GM19023 (cell line): ENCODE measurements around the gene ADAMTS15.

Source experiments
- ATAC-seq: cut with Tn5 transposase; IDR thresholded peaks from one replicate; pipeline ENCODE4 v1.9.1; 2021; ENCODE audit warnings: mild to moderate bottlenecking, moderate library complexity; ENCODE audit not compliant: unreplicated experiment

The ADAMTS15 gene, protein sequence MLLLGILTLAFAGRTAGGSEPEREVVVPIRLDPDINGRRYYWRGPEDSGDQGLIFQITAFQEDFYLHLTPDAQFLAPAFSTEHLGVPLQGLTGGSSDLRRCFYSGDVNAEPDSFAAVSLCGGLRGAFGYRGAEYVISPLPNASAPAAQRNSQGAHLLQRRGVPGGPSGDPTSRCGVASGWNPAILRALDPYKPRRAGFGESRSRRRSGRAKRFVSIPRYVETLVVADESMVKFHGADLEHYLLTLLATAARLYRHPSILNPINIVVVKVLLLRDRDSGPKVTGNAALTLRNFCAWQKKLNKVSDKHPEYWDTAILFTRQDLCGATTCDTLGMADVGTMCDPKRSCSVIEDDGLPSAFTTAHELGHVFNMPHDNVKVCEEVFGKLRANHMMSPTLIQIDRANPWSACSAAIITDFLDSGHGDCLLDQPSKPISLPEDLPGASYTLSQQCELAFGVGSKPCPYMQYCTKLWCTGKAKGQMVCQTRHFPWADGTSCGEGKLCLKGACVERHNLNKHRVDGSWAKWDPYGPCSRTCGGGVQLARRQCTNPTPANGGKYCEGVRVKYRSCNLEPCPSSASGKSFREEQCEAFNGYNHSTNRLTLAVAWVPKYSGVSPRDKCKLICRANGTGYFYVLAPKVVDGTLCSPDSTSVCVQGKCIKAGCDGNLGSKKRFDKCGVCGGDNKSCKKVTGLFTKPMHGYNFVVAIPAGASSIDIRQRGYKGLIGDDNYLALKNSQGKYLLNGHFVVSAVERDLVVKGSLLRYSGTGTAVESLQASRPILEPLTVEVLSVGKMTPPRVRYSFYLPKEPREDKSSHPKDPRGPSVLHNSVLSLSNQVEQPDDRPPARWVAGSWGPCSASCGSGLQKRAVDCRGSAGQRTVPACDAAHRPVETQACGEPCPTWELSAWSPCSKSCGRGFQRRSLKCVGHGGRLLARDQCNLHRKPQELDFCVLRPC

DNA sequence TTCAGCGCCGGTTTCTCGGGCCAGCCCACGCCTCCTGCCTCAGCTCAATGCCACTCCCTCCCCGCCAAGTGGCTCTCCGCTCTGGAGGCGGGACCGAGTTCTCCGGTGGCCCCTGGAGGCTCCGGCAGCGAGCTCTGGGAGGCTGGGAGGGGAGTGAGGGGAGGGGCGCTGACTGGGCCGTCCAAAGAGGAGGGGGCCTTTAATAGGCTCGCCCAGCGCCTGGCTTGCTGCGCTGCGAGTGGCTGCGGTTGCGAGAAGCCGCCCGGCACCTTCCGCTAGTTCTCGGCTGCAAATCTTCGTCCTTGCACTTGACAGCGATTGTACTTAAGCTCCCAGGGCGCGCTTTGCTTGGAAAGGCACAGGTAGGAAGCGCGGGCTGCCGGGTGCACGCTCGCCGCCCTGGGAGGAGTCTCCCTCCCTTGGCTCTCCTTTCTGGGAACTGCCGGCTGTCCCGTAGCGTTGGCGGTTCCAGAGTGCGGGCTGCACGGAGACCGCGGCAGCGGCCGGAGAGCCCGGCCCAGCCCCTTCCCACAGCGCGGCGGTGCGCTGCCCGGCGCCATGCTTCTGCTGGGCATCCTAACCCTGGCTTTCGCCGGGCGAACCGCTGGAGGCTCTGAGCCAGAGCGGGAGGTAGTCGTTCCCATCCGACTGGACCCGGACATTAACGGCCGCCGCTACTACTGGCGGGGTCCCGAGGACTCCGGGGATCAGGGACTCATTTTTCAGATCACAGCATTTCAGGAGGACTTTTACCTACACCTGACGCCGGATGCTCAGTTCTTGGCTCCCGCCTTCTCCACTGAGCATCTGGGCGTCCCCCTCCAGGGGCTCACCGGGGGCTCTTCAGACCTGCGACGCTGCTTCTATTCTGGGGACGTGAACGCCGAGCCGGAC lies at the start of gene ADAMTS15:
ADAMTS15 (plus strand) TSS at position 230 of the 894 bp plus-strand sequence; CDS start at position 559, 329 bp downstream.
- peak; percentile 65 for ATAC-seq

DNA sequence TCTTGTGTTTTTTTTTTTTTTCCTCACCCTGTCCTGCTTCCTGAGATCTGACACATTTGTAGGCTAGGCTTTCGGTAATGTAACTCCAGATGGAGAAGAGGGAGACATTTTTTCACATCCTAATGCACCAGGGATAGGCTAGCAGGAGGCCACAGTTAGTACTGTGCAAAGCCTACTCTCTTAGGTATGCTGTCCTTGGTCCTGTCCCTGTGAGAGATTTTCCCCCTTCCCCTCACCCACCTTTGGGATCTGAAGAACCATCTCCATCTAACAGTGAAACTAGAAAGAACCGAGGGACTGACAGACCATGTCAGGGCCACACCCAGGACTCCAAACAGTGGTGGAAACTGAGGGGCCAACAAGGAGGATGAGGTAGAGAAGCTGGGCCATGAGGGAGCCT lies 49.2 kb upstream of the ADAMTS15 start:
- no peak for ATAC-seq

DNA sequence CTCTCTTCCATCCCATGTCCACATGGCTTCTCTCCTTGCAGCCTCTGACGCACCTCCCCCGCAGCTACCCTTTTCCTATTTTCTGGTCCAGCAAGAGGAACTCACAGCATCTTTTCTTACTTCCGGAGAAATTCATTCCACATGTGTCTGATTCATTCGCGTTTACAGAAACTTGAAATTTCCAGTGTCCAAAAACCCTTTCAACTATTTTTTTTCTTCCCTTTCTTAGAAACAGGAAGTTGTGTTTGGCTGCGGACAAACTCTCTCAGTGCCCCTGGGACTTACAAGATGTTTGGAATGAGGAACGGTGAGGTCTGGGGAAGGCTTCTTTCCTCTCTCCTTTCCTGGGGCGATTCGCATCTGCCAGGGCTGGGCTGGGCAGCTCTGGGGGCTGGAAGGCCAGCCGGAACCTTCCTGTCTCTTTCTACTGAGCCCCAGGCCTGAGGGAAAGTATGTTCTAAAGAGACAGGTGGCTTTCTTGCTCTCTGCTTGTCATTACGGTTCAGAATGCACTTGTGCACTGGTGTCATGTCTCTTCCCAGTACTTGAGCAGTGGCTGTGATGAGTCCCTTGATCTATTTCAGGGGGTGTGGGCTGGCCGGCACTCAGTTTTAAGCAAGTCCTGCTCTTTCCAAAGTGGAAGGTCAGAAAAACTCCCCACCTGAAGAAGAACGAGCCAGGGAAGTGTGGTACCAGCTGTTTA lies 47.5 kb upstream of the ADAMTS15 start:
- ATAC-seq, result no peak

DNA sequence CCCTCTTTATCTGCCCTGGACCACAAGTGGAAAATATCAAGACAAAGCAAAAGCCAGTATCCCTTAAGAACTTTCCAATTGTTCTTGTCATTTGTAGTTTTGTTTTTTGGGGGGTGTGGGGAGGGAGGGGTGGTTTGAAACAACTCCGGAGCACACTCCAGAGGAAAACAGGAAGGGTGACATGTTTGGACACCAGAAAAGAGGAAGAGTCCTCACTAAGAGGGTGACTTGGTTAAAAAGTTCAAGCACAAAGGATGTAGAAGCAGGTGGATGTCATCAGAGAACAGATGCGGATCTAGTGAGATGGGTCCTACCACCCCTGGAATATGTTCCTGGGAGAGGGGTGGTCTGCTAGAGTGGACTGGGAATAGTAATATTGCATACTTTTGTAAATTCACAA lies 45.9 kb upstream of the ADAMTS15 start:
- ATAC-seq, result no peak

DNA sequence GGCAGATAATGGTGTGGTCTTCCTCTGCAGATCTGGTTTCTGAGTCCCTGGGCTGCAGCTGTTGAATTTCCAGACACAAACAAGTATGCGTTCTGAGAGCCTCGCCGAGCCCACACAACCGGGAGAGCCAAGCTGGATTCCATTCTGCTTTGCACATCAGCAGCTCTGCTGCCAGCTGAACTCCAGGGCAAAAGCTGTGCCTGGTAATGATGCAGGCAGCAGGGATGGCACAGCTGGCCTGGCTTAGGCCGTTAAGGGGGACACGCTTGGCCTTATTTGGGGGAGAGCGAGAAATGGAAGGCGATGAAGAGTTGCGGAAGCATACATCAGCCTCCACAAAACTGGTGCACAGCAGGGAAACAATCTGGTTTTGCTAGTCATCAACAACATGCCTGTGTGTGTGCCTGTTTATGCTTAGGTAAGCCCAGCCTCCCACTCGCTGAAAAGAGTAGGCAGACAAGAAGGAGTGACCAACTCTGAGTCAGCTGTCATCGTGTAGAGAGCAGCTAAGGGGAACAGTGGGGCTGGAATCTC lies 45.1 kb upstream of the ADAMTS15 start:
- ATAC-seq, result no peak

DNA sequence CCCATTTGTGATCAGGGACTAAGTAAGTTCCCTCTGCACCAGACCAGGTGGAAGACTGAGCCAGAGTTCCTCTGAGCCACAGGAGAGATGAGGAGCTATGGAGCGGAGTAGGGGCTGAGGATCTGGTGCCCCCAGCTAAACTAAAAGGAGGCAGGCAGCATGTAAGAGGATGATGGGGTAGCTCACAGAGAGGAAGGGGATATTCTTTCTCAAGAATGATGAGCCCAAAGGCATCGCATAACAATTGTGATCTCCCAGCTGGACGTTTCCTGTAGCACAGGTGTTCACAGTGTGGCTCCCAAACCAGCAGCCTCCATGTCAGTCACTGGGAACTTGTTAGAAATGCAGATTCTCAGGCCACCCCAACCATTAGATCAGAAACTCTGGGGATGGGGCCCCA lies 44.5 kb upstream of the ADAMTS15 start:
- ATAC-seq, result no peak

DNA sequence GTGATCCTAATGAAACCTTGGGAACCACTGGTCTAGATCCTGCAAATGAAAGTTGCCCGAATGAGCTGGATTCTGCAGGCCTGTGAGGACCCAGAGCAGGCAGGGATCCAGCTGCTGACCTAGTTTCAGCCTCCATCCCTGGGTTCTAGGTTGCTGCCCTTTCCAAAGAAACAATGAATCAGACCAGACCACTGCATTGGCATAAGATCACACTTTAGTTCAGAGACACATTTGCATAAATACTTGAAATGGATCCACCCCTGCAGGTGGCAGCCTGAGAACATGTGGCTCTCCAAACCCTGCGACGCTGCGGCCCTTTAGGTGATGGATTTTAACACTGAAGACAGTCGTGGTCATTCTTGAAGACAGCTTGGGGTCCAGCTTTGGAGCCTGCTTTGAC lies 43.7 kb upstream of the ADAMTS15 start:
- no peak for ATAC-seq

DNA sequence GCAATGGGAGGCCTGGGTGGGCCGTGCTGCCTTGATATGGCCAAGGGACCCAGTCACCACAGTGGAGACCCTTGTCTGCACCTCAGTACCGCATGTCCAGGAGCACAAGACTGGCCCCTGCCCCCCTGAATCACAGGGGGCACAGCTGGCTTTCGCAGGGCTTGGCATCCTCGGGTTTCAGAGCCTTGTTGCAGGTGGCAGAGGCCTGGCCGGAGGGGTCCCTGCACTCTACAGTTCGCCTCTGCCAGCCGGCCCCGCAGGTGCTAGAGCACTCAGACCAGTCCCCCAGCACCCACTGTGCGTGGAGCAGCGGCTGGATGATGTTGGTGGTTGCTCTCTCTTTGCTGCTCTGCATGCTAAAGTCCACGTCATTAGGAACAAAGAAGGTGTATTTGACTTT lies 43.0 kb upstream of the ADAMTS15 start:
- ATAC-seq, result no peak

DNA sequence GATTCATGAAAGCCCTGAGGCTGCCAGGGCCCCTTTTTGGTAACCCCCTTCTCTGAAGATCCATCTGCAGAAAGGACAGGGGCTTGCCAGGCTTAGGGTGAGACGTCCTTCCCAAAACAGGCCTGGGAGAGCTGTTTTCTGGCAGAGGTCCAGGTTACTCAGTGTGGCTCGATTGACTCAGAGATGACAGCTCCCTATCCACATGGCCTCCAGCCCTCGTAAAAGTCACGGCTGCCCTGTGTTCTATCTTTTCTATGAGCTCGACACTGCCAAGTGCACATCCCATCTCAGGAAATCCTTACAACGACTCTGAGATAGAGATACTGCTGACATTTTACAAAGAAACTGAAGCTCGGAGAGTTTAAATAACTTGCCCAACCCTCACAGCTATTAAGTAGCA lies 40.5 kb upstream of the ADAMTS15 start:
- ATAC-seq, result no peak

DNA sequence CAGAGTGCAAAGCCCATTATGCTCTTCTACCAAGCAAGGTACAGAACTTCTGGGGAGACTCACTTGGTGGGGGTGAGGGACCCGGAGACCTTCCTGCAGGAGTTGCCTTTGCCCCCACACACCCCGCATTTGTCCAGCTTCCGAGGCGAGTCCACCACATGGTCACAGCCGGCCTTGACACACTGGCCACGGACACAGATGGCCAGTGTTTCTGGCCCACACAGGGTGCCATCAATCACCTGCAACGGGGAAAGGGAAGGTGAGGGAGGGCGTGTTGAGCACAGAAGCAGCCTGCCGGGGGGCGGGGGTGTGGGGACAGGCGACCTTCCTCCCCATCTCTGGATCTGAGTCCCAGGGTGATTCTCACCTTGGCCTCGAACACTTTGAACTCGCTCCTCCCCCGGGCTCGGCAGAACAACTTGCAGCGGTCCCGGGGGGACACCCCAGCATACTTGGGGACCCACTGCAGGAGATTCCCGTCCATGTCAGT lies 40.0 kb upstream of the ADAMTS15 start:
- no peak for ATAC-seq

DNA sequence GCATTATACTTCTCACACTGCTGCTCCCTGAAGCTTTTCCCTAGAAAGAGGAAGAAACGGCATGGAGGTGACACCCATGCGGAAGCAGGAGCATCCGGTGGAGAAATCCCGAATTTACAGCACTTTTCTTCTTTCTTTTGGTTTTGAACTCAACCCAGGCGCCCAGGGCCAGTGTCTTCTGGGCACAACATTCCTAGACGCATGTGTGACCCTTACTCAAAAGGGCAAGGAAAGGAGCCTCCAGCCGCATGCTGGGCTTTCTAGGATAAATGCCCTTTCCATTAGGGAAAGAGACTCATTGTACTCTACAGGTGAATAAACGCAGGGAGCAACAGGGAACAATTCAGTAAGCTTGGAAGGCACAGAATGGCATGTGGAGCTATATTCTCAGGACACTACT lies 39.5 kb upstream of the ADAMTS15 start:
- ATAC-seq, result no peak

DNA sequence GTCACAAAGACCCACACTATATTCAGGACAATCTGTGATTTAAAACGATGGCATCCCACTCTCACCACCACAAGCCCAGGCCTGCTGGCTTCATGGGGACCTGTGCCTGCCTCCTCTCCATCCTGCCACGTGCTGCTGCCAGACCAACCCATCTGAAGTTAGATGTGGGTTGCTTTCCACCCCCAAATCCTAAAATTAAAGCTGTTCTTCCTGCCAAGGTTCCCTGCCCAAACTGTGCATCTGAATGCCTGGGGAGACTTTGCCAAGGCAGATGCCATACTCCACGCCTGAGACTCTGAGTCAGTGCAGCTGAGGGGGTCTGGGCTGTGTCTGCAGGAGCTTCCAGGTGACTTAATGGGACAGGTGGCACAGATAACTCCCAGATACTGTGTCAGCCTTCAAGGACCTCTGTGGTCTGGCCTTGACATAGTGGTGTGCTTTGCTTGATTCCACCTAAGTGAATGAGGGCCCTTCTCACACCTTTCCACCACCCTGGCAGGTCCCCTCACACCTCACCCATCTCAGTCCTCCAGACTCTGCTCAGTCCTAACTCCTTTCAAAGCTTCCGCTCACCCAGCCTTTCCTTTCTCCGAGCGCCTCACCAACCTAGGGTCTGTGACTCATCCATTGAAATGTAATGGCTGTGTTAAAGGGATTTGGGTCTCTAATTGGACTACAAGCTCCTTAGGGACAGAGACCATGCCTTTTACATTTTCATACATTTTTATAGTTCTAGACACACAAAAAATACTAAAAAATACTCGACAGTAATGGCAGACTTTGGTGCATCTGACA lies 38.7 kb upstream of the ADAMTS15 start:
- no peak for ATAC-seq

DNA sequence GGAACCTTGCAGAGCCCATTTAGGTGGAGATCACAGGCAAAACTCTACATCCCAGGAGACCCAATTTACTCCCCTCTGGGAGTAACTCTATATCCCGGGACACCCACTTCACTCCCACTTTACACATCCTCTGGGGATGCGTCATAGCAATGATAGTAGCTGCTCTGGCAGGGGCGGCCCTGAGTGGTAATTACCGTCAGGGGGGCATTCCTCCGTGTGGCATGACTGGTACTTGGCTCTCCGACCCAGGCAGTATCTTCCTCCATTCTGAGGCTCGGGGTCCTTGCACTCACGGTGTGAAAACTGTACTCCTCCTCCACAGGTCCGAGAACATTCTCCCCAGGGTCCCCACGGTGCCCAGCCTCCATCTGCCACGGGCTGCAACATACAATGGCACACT lies 37.2 kb upstream of the ADAMTS15 start:
- no peak for ATAC-seq

DNA sequence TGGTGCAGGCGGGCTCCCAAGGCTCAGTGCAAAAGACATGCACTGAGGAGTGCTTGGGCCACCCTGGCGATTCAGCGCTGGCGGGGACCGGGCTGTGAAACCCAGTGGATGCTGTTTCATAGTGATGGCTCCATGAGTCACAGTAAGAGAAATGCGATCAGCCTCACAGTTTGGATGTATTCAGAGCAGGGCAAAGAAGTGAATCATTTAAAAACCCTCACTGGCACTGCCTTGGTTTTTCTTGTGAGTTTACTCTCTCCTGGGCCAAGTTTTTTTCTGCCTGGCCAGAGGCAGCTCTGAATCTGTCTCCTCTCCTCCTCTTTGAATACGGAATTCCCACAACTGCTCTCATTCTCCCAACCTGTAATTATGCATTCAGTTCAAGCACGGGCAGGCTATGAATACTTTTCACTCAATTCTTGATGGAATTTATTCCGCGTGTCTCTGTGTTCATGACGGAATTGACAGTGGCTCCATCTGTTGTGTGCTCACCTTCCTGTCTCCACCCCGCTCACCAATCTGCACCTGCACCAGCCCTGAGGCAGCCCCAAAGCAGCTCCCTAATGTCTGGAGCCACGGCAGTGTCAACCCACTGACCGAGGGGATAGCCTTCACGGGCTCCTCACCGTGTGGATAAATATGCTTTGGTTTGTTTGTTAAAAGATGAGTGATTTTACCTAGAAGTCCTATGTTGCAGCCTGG lies 34.9 kb upstream of the ADAMTS15 start:
- no peak for ATAC-seq

DNA sequence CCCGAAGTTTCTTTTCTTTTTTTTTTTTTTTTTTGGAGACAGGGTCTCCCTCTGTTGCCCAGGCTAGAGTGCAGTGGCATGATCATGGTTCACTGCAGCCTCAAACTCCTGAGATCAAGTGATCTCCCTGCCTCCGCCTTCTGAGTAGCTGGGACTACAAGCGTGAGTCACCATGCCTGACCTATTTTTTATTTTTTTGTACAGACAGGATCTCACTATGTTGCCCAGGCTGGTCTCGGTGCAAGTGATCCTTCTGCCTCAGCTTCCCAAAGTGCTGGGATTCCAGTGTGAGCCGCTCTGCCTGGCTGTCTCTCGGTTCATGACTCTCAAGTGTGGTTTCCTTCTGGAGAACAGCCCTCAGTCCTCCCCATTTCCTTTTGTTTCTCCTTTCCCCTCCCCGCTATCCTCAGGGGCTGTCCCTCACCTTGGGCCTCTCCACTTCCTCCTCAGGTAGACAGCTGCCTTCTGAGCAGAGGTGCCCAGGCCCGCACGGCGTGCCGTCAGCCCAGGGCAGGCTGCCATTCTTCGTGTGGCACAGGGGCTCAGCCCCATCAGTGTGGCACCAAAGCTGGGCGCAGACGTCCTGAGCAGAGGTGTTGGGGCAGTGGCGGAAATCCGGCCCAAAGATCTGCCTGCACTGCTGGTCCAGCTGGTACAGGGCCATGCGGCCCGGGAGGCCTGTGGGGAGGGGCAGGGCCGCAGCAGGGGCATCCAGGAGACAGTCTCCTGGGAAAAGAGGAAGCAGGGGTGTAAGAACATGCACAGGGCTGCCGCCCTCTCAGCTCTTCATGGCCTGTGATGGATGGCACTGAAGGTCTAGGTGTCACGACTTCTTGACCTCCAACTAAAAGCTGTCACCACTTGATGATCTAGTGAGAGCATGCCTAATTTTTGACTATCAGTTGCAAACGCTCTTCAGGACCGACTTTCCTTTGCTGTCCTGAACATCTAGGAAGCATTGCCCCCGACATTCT lies 34.1 kb upstream of the ADAMTS15 start:
- ATAC-seq, result no peak

DNA sequence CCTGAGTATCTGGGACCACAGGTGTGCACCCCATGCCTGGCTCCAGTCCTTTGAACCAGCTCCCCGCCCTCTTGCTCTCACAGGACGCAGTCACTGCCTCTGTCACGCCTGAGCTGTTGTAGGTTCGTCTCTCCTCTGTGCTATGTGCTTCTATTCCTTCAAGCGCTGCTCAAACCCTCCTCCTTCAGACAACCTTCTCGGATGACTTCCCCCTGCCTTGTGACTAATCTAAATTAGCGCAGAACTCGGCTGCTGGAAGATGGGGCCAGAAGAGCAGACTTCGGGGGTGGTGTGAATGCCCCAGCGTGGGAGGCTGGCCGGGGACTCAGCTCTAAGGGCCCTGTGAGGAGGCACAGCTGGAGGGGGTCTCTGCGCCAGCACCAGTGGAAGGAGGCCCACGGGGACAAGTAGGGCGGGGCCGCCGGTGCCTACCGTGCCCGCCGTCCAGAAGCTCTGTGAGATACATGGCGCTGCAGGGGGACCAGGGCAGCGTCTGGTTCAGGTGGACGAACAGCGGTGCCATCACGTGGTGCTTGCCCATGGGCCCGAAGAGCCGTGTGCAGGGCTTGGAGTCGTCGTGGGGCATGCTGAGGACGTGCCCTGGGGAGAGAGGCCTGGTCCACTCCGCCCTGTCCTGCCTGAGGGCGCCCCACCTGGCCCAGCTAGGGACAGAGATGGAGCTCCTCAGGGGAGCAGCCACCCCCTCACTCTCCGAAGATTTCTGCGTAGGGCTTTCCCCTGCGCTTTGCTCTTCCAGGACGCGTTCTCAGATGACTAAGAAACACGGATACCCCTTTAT lies 32.5 kb upstream of the ADAMTS15 start:
- no peak for ATAC-seq

DNA sequence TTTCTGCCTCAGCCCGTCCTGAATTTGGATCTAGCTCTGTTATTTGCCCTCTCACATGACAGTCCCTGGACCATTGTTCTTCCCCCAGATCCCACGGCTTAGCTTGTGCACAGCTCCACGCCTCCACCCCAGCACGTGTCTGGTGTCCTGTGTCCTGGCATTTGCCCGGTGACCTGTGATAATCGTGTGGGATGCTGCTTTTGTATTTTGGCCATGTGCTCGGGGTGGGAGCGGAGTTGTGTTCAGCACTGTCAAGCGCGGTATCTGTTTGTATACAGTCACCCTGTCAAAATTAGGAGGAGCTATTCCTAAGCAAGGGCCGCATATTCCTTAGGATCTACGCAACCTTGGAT lies 31.9 kb upstream of the ADAMTS15 start:
- no peak for ATAC-seq
